K562 (cell line): Measurements from ENCODE around the gene SYNGR4. TPM values are rescaled to one million over a fixed set of nuclear protein-coding genes. Genes with fewer than 3 reads are reported as not detected.

Experiments
- CTBP1 ChIP-seq: fragments of 450-650 bp; IDR thresholded peaks from 2 replicates; pipeline ENCODE4 v1.6.1; 2016; ENCODE audit warnings: borderline replicate concordance
- KDM2B ChIP-seq: fragments of 250-450 bp; sonication (Bioruptor Pico); IDR thresholded peaks from 2 replicates; pipeline ENCODE4 v1.8.0; 2021; ENCODE audit warnings: mild to moderate bottlenecking, moderate library complexity
- KLF13 ChIP-seq: fragments of 450-650 bp; IDR thresholded peaks from 2 replicates; pipeline ENCODE4 v1.6.1; 2016; ENCODE audit warnings: missing genetic modification characterization, low read depth, mild to moderate bottlenecking, missing compliant biosample characterization, moderate library complexity, borderline replicate concordance
- NFRKB ChIP-seq: fragments of 450-650 bp; IDR thresholded peaks from 2 replicates; pipeline ENCODE4 v1.6.1; 2016; ENCODE audit warnings: low read depth
- SAFB2 ChIP-seq: fragments of 200-400 bp; formaldehyde crosslinking; IDR thresholded peaks from 2 replicates; pipeline ENCODE4 v1.6.1; 2018; ENCODE audit warnings: borderline replicate concordance, low read length, low read depth, moderate library complexity; ENCODE audit not compliant: severe bottlenecking
- ZNF217 ChIP-seq: sonication (generic); formaldehyde crosslinking; IDR thresholded peaks from 2 replicates; pipeline ENCODE4 v1.8.0; 2022; ENCODE audit warnings: mild to moderate bottlenecking, missing genetic modification reagents
- ZNF3 ChIP-seq: fragments of 250-450 bp; sonication (Bioruptor Pico); IDR thresholded peaks from 2 replicates; pipeline ENCODE4 v1.5.0; 2021; ENCODE audit warnings: mild to moderate bottlenecking, moderate library complexity
- polyA plus RNA-seq, 8 experiments: library from polyadenylated mRNA; depleted of rRNA in 4 of 8; stranded (reverse) in 5 of 8; unstranded in 3 of 8; fragments of >200 nt; fragmentation: Nextera tagmentation in 2 of 8; fragmentation: Illumina TruSeq in 1 of 8; extraction: Ambion mirVana in 2 of 8; extraction: Trizol in 1 of 8; gene quantifications; 2 replicates each; pipeline versions ENCODE4 v1.2.1 to v1.2.3, GENCODE V29; 2011 to 2014; ENCODE audit warnings: inconsistent platforms in 1 of 8, missing spikeins in 1 of 8
- total RNA-seq, 7 experiments: library from RNA; depleted of rRNA in 6 of 7; stranded (reverse); fragments of >200 nt in 6 of 7; fragmentation: Illumina TruSeq in 2 of 7; extraction: Trizol in 2 of 7; gene quantifications; 2 replicates each; pipeline versions ENCODE4 v1.2.1 to v1.2.3, GENCODE V29; 2011 to 2021; ENCODE audit warnings: low replicate concordance in 1 of 7
- TF ChIP-seq, protein P1 (sequence below): fragments of 450-650 bp; IDR thresholded peaks from 2 replicates; pipeline ENCODE4 v1.6.1; 2016; ENCODE audit warnings: mild to moderate bottlenecking, moderate library complexity
- TF ChIP-seq, protein P2 (sequence below): fragments of 450-650 bp; IDR thresholded peaks from 2 replicates; pipeline ENCODE4 v1.6.1; 2017; ENCODE audit warnings: antibody characterized with exemption, mild to moderate bottlenecking

Gene SYNGR4
- total and polyA plus RNA-seq, 9 of the 15 experiments (the other 6 are each of a cell fraction or from before 2014, with no cell fraction given) = 0.07 to 0.14 TPM; not detected in 7

DNA sequence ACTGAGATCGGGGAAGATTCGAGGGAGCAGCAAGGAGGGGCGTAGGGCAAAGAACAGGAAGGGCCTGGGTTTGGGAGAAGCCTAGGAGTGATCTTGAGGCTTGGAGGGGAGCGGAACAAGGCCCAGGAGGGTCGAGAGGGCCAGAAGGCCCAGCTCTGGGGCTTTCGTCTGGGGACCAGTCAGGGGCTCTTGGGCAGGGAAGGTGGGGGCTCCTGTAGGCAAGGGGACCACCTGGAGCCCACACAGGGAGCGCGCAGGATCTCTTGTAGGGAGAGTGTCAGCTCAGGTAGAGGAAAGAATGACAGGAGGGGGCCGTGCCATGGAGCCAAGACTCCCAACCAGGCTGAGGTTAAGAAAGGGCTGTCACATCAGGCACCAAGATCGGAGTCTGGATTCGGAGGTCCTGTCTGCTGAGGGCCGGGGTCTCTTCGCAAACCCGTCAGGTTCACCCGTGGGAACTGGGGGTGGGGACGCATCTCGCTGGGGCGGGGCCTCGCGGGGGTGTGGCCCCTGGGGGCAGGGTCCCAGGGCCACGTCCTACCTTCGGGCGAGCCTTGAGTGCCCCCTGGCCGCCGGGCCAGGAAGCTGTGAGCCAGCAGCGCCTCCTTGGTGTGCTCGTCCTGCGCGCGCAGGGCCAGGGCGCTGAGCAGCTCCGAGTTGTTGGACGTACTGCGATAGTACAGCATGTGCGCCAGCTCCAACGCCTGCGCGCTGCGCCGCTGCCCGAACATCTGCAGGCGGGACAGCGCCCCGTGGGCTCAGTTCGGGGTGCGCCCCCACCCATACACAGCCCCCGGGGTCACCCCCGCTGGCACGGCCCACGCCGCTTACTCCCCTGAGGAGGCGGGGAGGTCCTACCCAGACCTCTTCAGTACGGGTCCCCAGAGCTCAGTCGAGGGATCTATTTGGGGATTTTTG is 30.4 kb upstream of the SYNGR4 start (continued):
- TF ChIP-seq KLF13 (tag) (peak; percentile 85), SAFB2 (no peak), NFRKB (peak; percentile 81), CTBP1 (peak; percentile 69), KDM2B (CRISPR knock-in tag) (peak; percentile 91), ZNF3 (CRISPR knock-in tag) (no peak), ZNF217 (CRISPR knock-in tag) (no peak)
- TF ChIP-seq, protein P1, sequence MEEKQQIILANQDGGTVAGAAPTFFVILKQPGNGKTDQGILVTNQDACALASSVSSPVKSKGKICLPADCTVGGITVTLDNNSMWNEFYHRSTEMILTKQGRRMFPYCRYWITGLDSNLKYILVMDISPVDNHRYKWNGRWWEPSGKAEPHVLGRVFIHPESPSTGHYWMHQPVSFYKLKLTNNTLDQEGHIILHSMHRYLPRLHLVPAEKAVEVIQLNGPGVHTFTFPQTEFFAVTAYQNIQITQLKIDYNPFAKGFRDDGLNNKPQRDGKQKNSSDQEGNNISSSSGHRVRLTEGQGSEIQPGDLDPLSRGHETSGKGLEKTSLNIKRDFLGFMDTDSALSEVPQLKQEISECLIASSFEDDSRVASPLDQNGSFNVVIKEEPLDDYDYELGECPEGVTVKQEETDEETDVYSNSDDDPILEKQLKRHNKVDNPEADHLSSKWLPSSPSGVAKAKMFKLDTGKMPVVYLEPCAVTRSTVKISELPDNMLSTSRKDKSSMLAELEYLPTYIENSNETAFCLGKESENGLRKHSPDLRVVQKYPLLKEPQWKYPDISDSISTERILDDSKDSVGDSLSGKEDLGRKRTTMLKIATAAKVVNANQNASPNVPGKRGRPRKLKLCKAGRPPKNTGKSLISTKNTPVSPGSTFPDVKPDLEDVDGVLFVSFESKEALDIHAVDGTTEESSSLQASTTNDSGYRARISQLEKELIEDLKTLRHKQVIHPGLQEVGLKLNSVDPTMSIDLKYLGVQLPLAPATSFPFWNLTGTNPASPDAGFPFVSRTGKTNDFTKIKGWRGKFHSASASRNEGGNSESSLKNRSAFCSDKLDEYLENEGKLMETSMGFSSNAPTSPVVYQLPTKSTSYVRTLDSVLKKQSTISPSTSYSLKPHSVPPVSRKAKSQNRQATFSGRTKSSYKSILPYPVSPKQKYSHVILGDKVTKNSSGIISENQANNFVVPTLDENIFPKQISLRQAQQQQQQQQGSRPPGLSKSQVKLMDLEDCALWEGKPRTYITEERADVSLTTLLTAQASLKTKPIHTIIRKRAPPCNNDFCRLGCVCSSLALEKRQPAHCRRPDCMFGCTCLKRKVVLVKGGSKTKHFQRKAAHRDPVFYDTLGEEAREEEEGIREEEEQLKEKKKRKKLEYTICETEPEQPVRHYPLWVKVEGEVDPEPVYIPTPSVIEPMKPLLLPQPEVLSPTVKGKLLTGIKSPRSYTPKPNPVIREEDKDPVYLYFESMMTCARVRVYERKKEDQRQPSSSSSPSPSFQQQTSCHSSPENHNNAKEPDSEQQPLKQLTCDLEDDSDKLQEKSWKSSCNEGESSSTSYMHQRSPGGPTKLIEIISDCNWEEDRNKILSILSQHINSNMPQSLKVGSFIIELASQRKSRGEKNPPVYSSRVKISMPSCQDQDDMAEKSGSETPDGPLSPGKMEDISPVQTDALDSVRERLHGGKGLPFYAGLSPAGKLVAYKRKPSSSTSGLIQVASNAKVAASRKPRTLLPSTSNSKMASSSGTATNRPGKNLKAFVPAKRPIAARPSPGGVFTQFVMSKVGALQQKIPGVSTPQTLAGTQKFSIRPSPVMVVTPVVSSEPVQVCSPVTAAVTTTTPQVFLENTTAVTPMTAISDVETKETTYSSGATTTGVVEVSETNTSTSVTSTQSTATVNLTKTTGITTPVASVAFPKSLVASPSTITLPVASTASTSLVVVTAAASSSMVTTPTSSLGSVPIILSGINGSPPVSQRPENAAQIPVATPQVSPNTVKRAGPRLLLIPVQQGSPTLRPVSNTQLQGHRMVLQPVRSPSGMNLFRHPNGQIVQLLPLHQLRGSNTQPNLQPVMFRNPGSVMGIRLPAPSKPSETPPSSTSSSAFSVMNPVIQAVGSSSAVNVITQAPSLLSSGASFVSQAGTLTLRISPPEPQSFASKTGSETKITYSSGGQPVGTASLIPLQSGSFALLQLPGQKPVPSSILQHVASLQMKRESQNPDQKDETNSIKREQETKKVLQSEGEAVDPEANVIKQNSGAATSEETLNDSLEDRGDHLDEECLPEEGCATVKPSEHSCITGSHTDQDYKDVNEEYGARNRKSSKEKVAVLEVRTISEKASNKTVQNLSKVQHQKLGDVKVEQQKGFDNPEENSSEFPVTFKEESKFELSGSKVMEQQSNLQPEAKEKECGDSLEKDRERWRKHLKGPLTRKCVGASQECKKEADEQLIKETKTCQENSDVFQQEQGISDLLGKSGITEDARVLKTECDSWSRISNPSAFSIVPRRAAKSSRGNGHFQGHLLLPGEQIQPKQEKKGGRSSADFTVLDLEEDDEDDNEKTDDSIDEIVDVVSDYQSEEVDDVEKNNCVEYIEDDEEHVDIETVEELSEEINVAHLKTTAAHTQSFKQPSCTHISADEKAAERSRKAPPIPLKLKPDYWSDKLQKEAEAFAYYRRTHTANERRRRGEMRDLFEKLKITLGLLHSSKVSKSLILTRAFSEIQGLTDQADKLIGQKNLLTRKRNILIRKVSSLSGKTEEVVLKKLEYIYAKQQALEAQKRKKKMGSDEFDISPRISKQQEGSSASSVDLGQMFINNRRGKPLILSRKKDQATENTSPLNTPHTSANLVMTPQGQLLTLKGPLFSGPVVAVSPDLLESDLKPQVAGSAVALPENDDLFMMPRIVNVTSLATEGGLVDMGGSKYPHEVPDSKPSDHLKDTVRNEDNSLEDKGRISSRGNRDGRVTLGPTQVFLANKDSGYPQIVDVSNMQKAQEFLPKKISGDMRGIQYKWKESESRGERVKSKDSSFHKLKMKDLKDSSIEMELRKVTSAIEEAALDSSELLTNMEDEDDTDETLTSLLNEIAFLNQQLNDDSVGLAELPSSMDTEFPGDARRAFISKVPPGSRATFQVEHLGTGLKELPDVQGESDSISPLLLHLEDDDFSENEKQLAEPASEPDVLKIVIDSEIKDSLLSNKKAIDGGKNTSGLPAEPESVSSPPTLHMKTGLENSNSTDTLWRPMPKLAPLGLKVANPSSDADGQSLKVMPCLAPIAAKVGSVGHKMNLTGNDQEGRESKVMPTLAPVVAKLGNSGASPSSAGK = peak; percentile 97
- TF ChIP-seq, protein P2, sequence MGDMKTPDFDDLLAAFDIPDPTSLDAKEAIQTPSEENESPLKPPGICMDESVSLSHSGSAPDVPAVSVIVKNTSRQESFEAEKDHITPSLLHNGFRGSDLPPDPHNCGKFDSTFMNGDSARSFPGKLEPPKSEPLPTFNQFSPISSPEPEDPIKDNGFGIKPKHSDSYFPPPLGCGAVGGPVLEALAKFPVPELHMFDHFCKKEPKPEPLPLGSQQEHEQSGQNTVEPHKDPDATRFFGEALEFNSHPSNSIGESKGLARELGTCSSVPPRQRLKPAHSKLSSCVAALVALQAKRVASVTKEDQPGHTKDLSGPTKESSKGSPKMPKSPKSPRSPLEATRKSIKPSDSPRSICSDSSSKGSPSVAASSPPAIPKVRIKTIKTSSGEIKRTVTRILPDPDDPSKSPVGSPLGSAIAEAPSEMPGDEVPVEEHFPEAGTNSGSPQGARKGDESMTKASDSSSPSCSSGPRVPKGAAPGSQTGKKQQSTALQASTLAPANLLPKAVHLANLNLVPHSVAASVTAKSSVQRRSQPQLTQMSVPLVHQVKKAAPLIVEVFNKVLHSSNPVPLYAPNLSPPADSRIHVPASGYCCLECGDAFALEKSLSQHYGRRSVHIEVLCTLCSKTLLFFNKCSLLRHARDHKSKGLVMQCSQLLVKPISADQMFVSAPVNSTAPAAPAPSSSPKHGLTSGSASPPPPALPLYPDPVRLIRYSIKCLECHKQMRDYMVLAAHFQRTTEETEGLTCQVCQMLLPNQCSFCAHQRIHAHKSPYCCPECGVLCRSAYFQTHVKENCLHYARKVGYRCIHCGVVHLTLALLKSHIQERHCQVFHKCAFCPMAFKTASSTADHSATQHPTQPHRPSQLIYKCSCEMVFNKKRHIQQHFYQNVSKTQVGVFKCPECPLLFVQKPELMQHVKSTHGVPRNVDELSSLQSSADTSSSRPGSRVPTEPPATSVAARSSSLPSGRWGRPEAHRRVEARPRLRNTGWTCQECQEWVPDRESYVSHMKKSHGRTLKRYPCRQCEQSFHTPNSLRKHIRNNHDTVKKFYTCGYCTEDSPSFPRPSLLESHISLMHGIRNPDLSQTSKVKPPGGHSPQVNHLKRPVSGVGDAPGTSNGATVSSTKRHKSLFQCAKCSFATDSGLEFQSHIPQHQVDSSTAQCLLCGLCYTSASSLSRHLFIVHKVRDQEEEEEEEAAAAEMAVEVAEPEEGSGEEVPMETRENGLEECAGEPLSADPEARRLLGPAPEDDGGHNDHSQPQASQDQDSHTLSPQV = peak; percentile 91
